HUES6 (cell line): Measurements from ENCODE around the gene KIF16B.

Source experiments
- H3K27ac ChIP-seq: 2 replicates; pipeline ENCODE4 v1.7.0; 2013; ENCODE audit warnings: low read depth, mild to moderate bottlenecking, low read length, inconsistent platforms
- H3K27me3 ChIP-seq: 2 replicates; pipeline ENCODE4 v1.6.1; 2013; ENCODE audit warnings: low read length; ENCODE audit not compliant: control insufficient read depth, insufficient read depth
- H3K36me3 ChIP-seq: 2 replicates; pipeline ENCODE4 v1.6.1; 2013; ENCODE audit warnings: low read length; ENCODE audit not compliant: control insufficient read depth, insufficient read depth
- H3K4me1 ChIP-seq: 2 replicates; pipeline ENCODE4 v1.6.1; 2013; ENCODE audit warnings: low read length; ENCODE audit not compliant: control insufficient read depth, insufficient read depth
- H3K4me3 ChIP-seq: 2 replicates; pipeline ENCODE4 v1.5.1; 2013; ENCODE audit warnings: low read depth, low read length
- H3K9ac ChIP-seq: one replicate; pipeline ENCODE4 v1.6.1; 2013; ENCODE audit warnings: mild to moderate bottlenecking, low read length
- H3K9me3 ChIP-seq: 2 replicates; pipeline ENCODE4 v1.6.1; 2013; ENCODE audit warnings: low read depth, low read length; ENCODE audit not compliant: control insufficient read depth, insufficient read depth

The KIF16B gene

DNA sequence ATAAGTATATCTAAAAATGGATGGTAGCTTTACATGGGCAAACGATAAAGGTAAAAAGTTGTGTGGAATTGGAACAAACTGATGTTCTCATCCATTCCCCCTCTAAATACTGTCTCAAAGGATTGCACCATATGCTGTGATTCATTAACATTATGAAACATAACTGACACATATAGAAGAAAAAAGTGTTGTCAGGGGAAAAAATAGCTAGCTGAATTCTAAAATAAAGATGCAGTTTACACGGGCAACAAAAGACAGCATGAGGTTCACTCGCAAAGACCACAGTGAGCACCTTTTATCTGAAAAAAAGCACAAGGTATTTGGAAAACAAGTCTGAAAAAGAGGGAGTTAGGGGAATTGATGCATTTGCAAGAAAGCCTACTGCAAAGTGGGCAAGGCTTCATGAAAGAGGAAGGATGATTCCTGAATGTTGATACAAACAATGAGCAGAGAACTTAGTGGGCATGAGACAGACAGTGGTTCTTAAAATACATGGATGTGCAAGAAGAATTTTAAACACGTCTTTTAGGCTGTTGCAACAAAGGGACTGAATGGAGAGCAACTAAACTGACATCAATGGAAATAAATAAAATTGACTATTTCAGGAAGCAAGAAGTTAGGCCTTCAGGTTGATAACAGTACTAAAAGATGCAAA, 280.9 kb downstream of the KIF16B start:
- peaks cover 9% of the 10 kb centered on the region; the same call in 1 of the 2 replicates for H3K4me1 ChIP-seq
- H3K9me3 ChIP-seq: no peaks in the 10 kb centered on the region
- no peak overlapping the region for H3K4me3 ChIP-seq
- H3K27me3 ChIP-seq: no peaks in the 10 kb centered on the region
- no peaks in the 10 kb centered on the region for H3K36me3 ChIP-seq
- H3K27ac ChIP-seq: no peak overlapping the region
- H3K9ac ChIP-seq: no peak overlapping the region

DNA sequence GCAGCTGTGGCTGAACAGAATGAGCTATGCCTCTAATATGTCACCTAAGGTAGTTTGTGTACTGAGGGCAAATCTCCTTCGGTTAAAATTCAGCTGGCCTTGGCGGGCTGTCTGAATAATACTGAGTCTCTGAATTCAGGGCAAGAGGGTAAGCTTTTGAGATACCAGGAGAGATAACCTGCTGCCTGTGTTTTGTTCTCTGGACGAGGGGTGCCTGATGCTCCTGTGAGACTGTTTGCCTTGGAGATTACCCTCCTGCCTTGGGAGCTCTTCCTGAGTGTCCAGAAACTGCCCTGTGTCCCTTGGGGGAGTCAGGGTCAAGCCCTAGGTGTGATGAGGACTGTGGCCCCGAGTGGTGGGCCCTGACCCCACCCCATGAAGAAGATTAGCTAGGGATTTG, 282.9 kb downstream of the KIF16B start:
- Histone ChIP-seq H3K9ac (no peak overlapping the region), H3K4me1 (peaks cover 9% of the 10 kb centered on the region; the same call in 1 of the 2 replicates), H3K4me3 (no peak overlapping the region), H3K9me3 (no peaks in the 10 kb centered on the region), H3K36me3 (no peaks in the 10 kb centered on the region), H3K27ac (no peak overlapping the region), H3K27me3 (no peaks in the 10 kb centered on the region)

DNA sequence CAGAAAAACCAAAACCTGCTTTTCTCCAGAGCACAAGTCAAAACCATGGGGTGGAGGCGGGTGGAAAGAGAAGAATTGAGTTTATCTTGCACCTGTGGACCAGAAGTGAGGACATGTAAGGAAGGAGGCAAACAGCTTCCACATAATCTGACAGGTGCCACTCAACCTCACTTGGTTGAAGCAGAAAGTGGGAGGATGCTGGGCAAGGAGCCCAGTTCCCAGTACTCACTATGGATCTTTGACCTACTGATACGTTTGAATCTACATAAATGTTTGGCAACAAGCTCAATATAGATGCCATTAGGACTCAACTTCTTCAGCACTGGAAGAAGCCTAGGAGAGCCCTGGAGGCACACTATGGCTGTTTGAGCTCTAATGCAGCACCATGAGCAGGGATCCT, 285.5 kb downstream of the KIF16B start:
- Histone ChIP-seq H3K27me3 (no peaks in the 10 kb centered on the region), H3K9ac (no peak overlapping the region), H3K36me3 (no peaks in the 10 kb centered on the region), H3K9me3 (no peaks in the 10 kb centered on the region), H3K27ac (no peak overlapping the region), H3K4me3 (no peak overlapping the region), H3K4me1 (peaks cover 9% of the 10 kb centered on the region; the same call in 1 of the 2 replicates)

- no peak overlapping the region for H3K4me3 ChIP-seq
- no peak overlapping the region for H3K9ac ChIP-seq
- no peaks in the 10 kb centered on the region for H3K9me3 ChIP-seq
- no peaks in the 10 kb centered on the region for H3K27me3 ChIP-seq
- no peaks in the 10 kb centered on the region for H3K36me3 ChIP-seq
- H3K4me1 ChIP-seq: peaks cover 9% of the 10 kb centered on the region; the same call in 1 of the 2 replicates
- H3K27ac ChIP-seq: no peak overlapping the region
Observed at GRCh38 chr20:16286601-16287000, 286.6 kb downstream of the KIF16B start.

DNA sequence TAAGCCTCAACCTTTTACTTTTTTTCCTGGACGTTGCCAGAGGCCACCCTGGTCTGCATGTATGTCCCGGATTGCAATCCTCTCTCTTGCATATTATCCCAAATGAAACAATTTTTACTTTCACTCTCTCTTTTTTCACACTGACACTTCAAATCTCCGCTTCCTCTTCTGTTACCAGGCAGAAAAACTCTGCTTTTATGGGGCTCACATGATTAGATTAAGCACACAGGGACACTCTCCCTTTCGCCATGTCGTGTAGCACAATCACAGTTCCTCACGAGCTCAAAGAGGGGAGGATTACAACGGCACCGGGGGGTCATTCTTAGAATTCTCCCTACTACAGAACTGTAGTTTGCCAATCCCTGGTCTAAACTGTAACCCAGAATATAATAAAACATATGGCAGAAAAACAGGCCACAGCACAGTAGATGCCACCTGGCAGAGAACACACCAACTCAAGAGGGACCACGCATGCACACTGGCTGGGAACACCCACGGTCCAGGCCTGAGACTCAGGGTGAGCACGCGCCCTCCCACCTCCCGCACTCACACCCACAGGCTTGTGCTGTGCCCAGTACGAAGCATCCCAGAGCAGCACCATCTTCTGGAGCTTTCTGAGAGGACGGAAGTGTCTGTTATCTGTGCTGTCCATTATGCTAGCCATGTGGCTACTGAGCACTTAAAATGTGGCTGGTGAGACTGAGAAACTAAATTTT, 288.7 kb downstream of the KIF16B start:
- no peak overlapping the region for H3K9ac ChIP-seq
- no peak overlapping the region for H3K4me3 ChIP-seq
- no peaks in the 10 kb centered on the region for H3K36me3 ChIP-seq
- no peaks in the 10 kb centered on the region for H3K9me3 ChIP-seq
- H3K4me1 ChIP-seq: no peaks in the 10 kb centered on the region
- H3K27ac ChIP-seq: no peak overlapping the region
- H3K27me3 ChIP-seq: no peaks in the 10 kb centered on the region

GRCh38 chr20:16283978-16284377, 289.3 kb downstream of the KIF16B start:
- Histone ChIP-seq H3K9ac (no peak overlapping the region), H3K27me3 (no peaks in the 10 kb centered on the region), H3K9me3 (no peaks in the 10 kb centered on the region), H3K36me3 (no peaks in the 10 kb centered on the region), H3K27ac (no peak overlapping the region), H3K4me3 (no peak overlapping the region), H3K4me1 (no peaks in the 10 kb centered on the region)

DNA sequence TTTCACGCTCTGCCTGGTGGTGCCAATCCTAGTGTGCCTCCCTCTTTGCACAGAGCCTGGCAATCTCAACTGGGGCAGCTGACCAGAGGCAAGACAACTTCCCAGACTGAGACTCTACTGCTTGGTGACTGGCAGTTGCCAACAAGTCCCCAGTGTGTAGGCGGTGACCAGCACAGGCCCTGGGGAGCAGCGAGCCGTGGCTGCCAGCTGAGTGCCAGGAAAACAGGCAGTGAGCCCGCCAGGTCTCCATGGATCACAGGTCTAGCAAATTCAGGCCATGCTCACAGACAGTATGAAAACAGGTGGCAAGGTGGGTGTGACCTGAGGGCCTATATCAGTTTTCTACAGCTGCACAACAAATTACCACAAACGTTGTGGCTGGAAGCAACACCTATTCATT, 289.9 kb downstream of the KIF16B start:
- Histone ChIP-seq H3K9me3 (no peaks in the 10 kb centered on the region), H3K4me1 (no peaks in the 10 kb centered on the region), H3K36me3 (no peaks in the 10 kb centered on the region), H3K27ac (no peak overlapping the region), H3K27me3 (no peaks in the 10 kb centered on the region), H3K9ac (no peak overlapping the region), H3K4me3 (no peak overlapping the region)

GRCh38 chr20:16280219-16280618, 293.0 kb downstream of the KIF16B start:
- H3K27me3 ChIP-seq: no peaks in the 10 kb centered on the region
- no peak overlapping the region for H3K27ac ChIP-seq
- H3K36me3 ChIP-seq: no peaks in the 10 kb centered on the region
- H3K4me1 ChIP-seq: no peaks in the 10 kb centered on the region
- no peak overlapping the region for H3K9ac ChIP-seq
- H3K9me3 ChIP-seq: no peaks in the 10 kb centered on the region
- no peak overlapping the region for H3K4me3 ChIP-seq

GRCh38 chr20:16279320-16279719, 293.9 kb downstream of the KIF16B start:
- no peaks in the 10 kb centered on the region for H3K4me1 ChIP-seq
- H3K36me3 ChIP-seq: no peaks in the 10 kb centered on the region

GRCh38 chr20:16273812-16274555, 299.3 kb downstream of the KIF16B start:
- no peaks in the 10 kb centered on the region for H3K4me1 ChIP-seq
- H3K4me3 ChIP-seq: no peak overlapping the region
- H3K27me3 ChIP-seq: no peaks in the 10 kb centered on the region
- no peak overlapping the region for H3K9ac ChIP-seq
- H3K9me3 ChIP-seq: no peaks in the 10 kb centered on the region
- H3K27ac ChIP-seq: no peak overlapping the region
- H3K36me3 ChIP-seq: no peaks in the 10 kb centered on the region

More at GRCh38 chr20:16279320-16279719, 293.9 kb downstream of the KIF16B start:
- Histone ChIP-seq H3K9me3 (no peaks in the 10 kb centered on the region), H3K27me3 (no peaks in the 10 kb centered on the region), H3K9ac (no peak overlapping the region), H3K27ac (no peak overlapping the region), H3K4me3 (no peak overlapping the region)

DNA sequence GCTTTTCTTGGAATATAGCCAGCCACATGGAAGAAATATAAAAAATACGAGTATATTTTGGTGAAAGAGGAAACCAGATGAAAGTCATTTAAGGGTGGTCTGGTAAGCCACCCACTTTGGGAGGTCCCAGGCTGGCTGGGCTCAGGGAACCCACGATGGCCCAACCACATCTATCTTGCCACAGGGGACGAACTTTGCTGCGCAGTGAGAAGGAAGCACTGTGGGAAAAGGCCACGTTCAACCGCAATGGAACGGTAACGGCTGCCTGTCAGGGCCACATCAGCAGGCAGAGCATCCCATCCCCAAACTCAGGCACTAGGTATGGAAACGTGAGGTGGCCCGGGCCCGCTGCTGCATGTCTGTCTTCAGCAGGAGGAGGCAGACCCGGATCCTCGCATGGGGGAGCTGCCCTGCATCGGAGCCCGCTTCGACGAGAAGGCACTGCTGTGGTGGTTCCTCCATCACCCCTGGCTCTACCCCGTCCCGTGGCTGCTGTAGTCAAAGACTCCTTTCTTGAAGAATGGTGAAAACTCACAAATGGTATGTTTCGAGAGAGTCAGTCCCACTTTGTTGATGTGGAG, 300.4 kb downstream of the KIF16B start:
- H3K4me3 ChIP-seq: no peak overlapping the region
- no peaks in the 10 kb centered on the region for H3K36me3 ChIP-seq
- no peak overlapping the region for H3K27ac ChIP-seq

More for the DNA sequence above, 300.4 kb downstream of the KIF16B start:
- no peaks in the 10 kb centered on the region for H3K9me3 ChIP-seq
- H3K9ac ChIP-seq: no peak overlapping the region
- no peaks in the 10 kb centered on the region for H3K4me1 ChIP-seq
- H3K27me3 ChIP-seq: no peaks in the 10 kb centered on the region
